Measurements from ENCODE around the gene XRN2.
"Not testable (repeated sequence)": the region's sequence is repeated elsewhere in the genome, so short reads cannot be mapped to it uniquely, and the experiment has no call there.

The XRN2 gene

GRCh38 chr20:21352703-21353102 is 49.6 kb downstream of the XRN2 start:
- peak; percentile 43 for DNase-seq (ENCODE audit: low read depth)

- peak; percentile 58 for DNase-seq (ENCODE audit: low read depth)
Measured at GRCh38 chr20:21353236-21353635, 50.1 kb downstream of the XRN2 start.

DNA sequence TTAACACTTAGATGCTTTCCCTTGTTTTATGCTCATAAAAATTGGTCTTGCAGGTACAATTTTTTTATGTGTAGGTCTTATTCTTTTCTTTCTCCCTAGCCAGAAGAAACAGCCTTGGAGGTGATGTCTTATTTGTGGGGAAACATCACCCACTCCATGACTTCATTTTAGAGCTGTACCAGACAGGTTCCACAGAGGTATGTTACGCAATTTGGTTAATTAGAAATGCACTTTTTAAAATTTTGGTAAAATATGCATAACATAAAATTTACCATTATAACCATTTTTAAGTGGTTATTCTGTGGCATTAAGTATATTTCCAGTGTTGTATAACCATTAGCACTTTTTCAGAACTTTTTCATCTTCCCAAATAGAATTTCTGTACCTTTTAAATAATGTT is 52.9 kb downstream of the XRN2 start:
- DNase-seq (ENCODE audit: low read depth) = no peak

DNA sequence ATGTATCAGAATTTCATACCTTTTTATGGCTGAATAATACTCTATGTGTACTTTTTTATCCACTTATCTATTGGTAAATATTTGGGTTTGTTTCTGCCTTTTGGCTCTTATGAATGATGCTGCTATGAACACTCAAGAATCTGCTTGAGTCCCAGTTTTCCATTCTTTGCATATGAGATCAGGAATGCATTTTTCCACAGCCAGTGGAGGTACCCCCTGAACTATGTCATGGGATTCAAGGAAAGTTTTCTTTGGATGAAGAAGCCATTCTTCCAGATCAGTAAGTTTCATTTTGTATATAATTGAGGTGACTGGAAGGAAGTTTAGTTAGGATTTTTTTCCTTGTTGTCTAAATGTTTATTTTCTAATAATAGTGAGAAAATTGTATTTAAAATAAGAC is 53.3 kb downstream of the XRN2 start:
- DNase-seq (ENCODE audit: low read depth) = no peak

DNA sequence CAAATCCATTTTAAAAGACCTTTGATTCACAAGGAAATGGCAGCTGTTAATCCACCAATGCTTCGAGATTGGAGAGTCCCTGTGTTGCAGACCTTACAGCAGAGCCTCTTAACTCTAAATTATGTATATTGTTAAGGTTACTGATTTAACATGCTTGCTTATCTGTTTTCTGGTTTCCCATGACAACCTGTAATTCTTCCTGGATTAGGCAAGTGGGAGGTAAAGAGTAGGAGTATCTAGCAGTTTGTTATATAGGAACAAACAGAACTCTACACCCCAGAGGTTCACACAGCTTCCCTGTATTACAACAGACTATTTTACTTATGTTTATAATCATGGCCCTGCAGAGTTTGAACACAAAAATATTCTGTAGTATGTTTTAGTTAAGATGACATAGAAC is 54.7 kb downstream of the XRN2 start:
- no peak for DNase-seq (ENCODE audit: low read depth)

DNA sequence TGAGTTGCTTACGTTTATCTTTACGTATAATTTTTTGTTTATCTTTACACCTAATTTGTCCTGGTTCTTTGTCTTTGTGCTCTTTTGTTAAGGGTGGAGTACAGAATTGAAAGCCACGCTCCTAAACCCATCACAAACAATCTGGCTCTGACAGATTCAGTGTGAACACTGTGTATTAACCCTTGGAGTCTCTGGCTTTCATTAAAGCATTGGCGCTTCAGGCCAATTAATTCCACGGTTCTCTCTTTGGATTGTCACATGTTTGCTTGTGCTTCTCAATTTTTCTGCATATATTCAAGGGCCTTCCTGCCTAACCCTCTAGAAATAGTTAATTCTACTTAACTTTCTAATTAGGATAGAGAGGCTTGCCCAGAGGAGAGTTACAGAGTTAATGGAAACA is 55.6 kb downstream of the XRN2 start:
- DNase-seq (ENCODE audit: low read depth) = no peak

DNA sequence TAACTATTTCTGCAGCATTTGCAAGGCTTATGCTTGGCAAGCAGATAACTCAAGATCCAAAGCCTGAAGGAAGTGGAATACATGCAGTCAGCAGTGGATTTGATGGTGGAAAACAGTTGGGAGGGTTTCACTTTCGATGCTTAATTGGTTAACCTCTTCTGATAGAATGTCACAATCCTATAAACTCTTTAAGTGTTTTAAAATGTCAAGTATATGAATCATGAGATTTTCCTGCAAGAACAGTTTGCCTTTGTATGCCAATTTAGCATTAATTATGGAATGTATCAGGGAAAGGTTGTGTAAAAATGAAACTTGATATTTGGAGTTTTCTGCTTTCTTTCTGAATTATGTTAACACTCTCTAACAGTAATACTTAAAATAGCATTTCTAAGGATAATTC is 57.6 kb downstream of the XRN2 start:
- DNase-seq (ENCODE audit: low read depth) = no peak

DNA sequence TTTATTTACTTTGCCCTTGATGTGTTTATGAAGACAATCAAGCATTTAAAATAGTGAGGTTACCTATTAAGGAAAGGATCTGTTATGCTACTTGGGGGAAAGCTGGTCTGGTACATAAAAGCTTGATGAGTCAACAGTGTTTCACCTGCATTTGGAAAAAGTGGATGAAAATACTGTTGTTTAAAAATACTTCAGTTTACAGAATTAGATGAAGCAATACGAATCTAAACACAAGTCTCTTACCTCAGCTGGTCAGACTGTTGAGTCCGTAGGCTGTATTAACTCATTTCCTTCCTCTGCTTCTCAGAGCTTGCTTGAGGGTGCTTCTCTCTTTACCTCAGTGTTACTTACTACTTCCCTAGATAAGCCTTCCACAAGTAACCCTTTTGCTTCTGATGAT is 58.1 kb downstream of the XRN2 start:
- no peak for DNase-seq (ENCODE audit: low read depth)

DNA sequence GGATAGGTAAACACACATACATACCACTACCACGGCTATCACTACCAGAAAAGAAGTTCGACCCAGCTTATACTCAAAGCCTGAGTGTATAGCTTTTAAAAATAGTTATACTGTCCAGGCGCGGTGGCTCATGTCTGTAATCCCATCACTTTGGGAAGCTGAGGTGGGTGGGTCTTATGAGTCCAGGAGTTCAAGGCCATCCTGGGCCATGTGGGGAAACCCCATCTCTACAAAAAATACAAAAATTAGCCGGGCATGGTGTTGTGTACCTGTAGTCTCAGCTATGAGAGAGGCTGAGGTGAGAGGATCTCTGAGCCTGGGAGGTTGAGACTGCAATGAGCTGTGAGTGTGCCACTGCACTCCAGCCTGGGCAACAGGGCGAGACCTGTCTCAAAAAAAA is 61.3 kb downstream of the XRN2 start:
- DNase-seq (ENCODE audit: low read depth) = no peak

- no peak for DNase-seq (ENCODE audit: low read depth)
Measured at GRCh38 chr20:21365771-21366170, 62.6 kb downstream of the XRN2 start.

- not testable (repeated sequence) for DNase-seq (ENCODE audit: low read depth)
Measured at GRCh38 chr20:21366273-21366672, 63.1 kb downstream of the XRN2 start.

DNA sequence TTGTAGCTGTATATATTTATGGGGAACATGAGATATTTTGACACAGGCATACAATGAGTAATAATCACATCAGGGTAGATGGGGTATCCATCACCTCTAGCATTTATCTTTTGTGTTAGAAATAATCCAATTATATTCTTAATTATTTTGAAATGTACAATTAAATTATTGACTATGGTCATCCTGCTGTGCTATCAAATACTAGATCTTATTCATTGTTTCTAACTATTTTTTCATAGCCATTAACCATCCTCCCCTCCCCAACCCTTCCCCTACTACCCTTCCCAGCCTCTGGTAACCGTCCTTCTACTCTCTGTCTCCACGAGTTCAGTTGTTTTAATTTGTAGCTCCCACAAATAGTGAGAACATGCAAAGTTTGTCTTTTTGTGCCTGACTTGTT is 65.7 kb downstream of the XRN2 start:
- no peak for DNase-seq (ENCODE audit: low read depth)

- DNase-seq (ENCODE audit: low read depth) = no peak
Measured at GRCh38 chr20:21371193-21371592, 68.1 kb downstream of the XRN2 start.

DNA sequence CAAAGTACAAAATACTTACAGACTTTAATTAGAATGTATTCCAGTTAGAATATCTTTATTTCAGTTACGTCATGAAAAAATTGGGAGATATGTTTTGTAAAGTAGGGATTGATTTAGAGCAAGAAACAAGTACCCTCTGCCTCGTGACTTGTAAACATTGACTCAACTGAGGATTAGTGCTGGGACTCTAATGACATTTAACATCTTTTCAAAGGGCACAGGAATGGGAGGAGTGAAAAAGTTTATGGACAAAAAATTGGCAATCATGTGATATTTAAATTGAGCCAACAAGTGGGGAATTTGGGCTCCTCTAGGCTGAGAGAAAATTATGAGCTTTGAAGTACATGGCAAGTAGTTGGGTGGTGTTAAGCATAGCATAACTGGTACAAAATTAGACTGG is 68.9 kb downstream of the XRN2 start:
- DNase-seq (ENCODE audit: low read depth) = no peak

DNA sequence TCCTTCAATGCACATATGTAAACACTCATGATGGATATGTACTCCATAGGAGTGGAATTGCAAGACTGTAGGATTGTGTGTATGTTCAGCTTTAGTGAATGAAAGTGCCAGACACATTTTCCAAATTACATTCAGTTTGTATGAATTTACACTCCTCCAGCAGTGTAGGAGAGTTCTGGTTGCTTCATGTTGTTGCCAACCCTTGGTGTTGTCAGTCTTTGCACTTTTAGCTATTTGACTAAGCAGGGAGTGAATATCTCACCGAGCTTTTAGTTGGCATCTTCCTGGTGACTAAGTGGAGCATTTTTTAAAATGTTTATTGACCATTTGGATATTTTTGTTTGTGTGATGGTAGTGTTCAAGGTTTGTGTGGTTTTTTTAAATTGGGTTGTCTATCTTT is 70.3 kb downstream of the XRN2 start:
- no peak for DNase-seq (ENCODE audit: low read depth)

DNA sequence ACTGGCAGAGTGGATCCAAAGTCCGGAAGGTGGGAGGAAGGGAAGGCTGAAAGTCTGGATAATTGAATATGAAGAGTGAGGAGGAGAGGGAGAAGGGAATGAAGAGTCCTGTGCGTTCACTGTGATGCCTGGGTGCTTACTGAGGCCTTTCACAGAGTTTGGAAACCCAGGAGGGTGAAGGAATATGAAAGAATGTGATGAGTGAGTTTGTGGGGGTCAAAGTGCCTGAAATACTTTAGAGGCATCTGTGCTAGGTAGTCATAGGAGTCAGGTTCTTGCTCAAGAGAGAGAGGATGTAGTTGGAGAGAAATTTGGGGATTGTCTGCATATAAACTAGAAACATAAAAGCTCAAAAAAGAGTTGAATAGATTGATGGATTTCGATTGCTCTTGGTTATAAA is 73.5 kb downstream of the XRN2 start:
- DNase-seq (ENCODE audit: low read depth) = no peak

DNA sequence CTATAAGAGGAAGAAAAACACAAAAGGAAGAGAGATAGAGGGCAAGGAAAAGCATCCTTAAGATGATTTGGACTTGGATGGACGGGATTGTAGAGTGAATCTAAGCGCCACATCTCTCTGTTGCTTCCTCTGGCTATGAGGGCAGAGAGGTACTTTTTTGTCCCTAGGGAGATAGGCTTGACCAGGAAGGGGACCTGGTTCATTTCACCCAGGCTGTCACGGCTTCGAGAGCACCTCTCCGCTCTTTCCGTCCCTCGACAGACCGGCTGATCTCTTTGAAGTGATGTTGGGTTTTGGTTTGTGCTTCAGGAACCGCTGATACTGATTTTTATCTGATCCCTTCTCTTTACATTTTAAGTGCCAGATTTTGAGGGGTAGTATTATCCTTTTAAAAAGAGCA is 74.6 kb downstream of the XRN2 start:
- no peak for DNase-seq (ENCODE audit: low read depth)

DNA sequence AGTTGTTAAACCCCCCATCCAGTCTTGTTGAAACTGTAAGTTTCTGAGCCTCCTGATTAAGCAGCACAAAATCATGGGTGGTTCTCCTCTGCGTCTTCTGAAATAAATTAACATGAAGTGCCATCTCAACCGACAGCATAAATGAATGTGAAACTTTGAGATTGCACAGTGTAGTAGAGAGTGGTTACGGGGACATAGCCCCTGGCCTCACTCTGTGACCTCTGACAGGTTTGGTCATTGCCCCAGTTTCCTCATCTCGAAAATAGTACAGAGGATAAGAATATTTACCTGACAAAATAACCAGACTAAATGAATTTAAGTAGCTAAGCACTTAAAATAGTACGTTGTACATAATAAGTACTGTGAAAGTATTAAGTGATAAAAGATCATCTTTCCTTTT is 75.1 kb downstream of the XRN2 start:
- DNase-seq (ENCODE audit: low read depth) = no peak

- DNase-seq (ENCODE audit: low read depth) = no peak
Measured at GRCh38 chr20:21380711-21381110, 77.6 kb downstream of the XRN2 start.

DNA sequence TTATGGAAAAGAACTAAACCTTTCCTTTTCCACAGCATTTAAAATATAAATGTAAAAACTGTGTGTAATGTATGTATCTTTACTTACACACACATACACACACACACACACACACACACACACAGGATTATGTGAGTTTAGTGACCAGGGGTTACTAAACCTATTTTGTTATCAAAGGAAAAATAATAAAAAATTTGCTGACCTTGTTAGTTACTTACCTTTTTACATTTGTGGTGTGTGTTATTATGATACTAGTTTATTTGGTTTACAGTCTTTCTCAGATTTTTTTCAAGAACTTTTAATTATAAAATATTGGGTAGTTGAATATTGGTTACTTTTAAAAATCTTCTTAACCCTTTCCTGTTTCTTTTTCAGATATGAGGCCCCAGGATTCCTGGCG is 78.5 kb downstream of the XRN2 start:
- DNase-seq (ENCODE audit: low read depth) = no peak

DNA sequence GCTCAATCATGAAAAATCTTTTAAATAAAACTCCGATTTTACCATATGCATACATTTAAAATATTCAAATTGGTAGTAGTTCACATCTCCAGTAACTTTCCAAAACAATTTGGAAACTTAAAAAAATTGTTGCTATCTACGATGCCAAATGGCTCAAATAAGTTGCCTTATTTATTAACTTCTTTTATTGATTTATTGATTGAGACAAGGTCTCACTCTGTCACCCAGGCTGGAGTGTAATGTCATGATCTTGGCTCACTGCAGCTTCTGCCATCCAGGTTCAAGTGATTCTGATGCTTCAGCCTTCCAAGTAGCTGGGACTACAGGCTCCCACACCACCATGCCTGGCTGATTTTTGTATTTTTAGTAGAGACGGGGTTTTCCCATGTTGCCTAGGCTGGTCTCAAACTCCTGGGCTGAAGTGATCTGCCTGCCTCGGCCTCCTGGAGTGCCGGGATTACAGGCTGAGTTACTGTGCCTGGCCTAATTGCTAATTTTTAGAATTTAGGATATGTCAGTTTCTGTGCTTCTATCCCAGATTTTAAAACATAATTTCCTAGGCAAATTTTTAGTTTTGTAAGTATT is 81.3 kb downstream of the XRN2 start:
- DNase-seq (ENCODE audit: low read depth) = no peak

GRCh38 chr20:21386111-21386510 is 83.0 kb downstream of the XRN2 start:
- no peak for DNase-seq (ENCODE audit: low read depth)

DNA sequence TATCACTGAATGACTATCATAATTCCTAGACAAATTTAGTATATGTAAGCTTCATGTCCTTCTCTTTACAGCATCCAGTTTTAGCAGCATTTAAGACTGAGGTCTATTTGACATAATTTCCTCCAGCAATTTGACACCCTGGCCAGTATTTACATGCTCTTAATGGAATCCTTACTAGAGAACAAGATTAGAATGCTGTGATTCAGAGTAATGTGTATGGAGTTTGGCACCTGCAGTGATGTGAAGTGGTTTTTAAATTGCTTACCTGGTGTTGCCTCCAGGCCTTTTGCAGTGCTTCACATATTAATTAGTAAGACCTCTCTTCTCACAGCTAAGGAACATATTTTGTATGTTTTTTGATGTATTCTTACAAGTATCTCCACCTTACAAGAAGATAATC is 84.4 kb downstream of the XRN2 start:
- DNase-seq (ENCODE audit: low read depth) = no peak

DNA sequence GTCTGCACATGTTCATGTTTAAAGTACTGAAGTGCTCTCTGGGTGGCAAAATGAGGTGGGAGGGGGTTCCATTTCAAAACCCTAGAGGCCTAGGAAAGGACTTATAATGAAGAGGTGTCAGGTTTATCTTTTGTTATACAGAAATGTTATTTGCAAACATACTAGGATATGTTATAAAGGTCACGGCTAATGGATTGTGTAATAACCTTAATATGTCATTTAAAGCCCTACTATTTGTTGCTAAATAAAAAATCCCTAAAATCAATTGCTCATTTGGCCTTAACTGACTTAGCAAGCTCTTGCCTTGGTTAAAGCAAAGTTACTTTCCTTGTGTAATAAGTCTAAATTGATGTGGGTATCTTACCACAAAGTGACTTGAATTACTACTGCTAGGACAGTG is 85.4 kb downstream of the XRN2 start:
- DNase-seq (ENCODE audit: low read depth) = no peak

GRCh38 chr20:21389368-21389767 is 86.2 kb downstream of the XRN2 start:
- DNase-seq (ENCODE audit: low read depth) = no peak

Measured in HS-5 (cell line).